Ishikawa (cell line): ENCODE results near the gene KCNC1.

ENCODE experiments used
- CEBPB ChIP-seq: IDR thresholded peaks from 2 replicates; pipeline ENCODE4 v1.6.1; 2012
- EGR1 ChIP-seq: IDR thresholded peaks from 2 replicates; pipeline ENCODE4 v1.6.1; 2012
- EP300 ChIP-seq: IDR thresholded peaks from 2 replicates; pipeline ENCODE4 v1.6.1; 2012; ENCODE audit warnings: borderline replicate concordance
- FOXM1 ChIP-seq: IDR thresholded peaks from 2 replicates; pipeline ENCODE4 v1.6.1; 2012; ENCODE audit warnings: low read depth, borderline replicate concordance
- MAX ChIP-seq: IDR thresholded peaks from 2 replicates; pipeline ENCODE4 v1.6.1; 2012
- RAD21 ChIP-seq: IDR thresholded peaks from 2 replicates; pipeline ENCODE4 v1.6.1; 2012; ENCODE audit warnings: low read depth
- REST ChIP-seq: IDR thresholded peaks from 2 replicates; pipeline ENCODE4 v1.6.1; 2012; ENCODE audit warnings: low read depth, mild to moderate bottlenecking
- TAF1 ChIP-seq: IDR thresholded peaks from 2 replicates; pipeline ENCODE4 v1.6.1; 2012; ENCODE audit warnings: low read depth, mild to moderate bottlenecking
- TCF12 ChIP-seq: IDR thresholded peaks from 2 replicates; pipeline ENCODE4 v1.6.1; 2012; ENCODE audit warnings: low read depth

GRCh38 chr11:17772704-17773600 lies 38.4 kb downstream of the KCNC1 start:
- no peak for TF ChIP-seq CEBPB
- no peak for TF ChIP-seq REST
- TF ChIP-seq FOXM1: no peak
- TF ChIP-seq TCF12: no peak
- TF ChIP-seq EP300: no peak
- TF ChIP-seq EGR1: no peak
- no peak for TF ChIP-seq RAD21
- no peak for TF ChIP-seq MAX
- TF ChIP-seq TAF1: no peak
